Measurements from ENCODE around the gene QKI.
"Not testable (repeated sequence)": the region's sequence is repeated elsewhere in the genome, so short reads cannot be mapped to it uniquely, and the experiment has no call there.

The QKI gene

GRCh38 chr6:163444077-163444476, 29.6 kb downstream of the QKI start:
- DNase-seq = no peak

GRCh38 chr6:163446549-163446948, 32.0 kb downstream of the QKI start:
- no peak for DNase-seq

- DNase-seq = no peak
Measured at GRCh38 chr6:163449076-163449475, 34.6 kb downstream of the QKI start.

GRCh38 chr6:163454425-163454824, 39.9 kb downstream of the QKI start:
- DNase-seq = no peak

GRCh38 chr6:163455552-163455951, 41.0 kb downstream of the QKI start:
- DNase-seq = no peak

GRCh38 chr6:163457637-163458561, 43.4 kb downstream of the QKI start:
- no peak for DNase-seq

- DNase-seq = no peak
Measured at GRCh38 chr6:163459007-163459406, 44.5 kb downstream of the QKI start.

GRCh38 chr6:163459536-163459935, 45.0 kb downstream of the QKI start:
- DNase-seq = no peak

- no peak for DNase-seq
Measured at GRCh38 chr6:163460307-163460782, 45.8 kb downstream of the QKI start.

GRCh38 chr6:163461696-163462095, 47.2 kb downstream of the QKI start:
- no peak for DNase-seq

GRCh38 chr6:163463180-163463579, 48.7 kb downstream of the QKI start:
- no peak for DNase-seq

- DNase-seq = no peak
Measured at GRCh38 chr6:163463795-163464194, 49.3 kb downstream of the QKI start.

- no peak for DNase-seq
Measured at GRCh38 chr6:163466839-163467390, 52.4 kb downstream of the QKI start.

- DNase-seq = no peak
Measured at GRCh38 chr6:163468738-163469137, 54.2 kb downstream of the QKI start.

GRCh38 chr6:163469459-163469985, 55.0 kb downstream of the QKI start:
- DNase-seq = no peak

GRCh38 chr6:163470611-163471010, 56.1 kb downstream of the QKI start:
- DNase-seq = no peak

- DNase-seq = no peak
Measured at GRCh38 chr6:163474581-163474980, 60.1 kb downstream of the QKI start.

- DNase-seq = not testable (repeated sequence)
Measured at GRCh38 chr6:163476946-163477345, 62.4 kb downstream of the QKI start.

- DNase-seq = no peak
Measured at GRCh38 chr6:163483107-163483506, 68.6 kb downstream of the QKI start.

GRCh38 chr6:163485388-163485851, 70.9 kb downstream of the QKI start:
- no peak for DNase-seq

- DNase-seq = no peak
Measured at GRCh38 chr6:163486821-163487220, 72.3 kb downstream of the QKI start.

- no peak for DNase-seq
Measured at GRCh38 chr6:163487606-163488005, 73.1 kb downstream of the QKI start.

GRCh38 chr6:163489584-163489983, 75.1 kb downstream of the QKI start:
- DNase-seq = no peak

Measured in NCI-H2227 treated with DMSO at 0.1 percent for 48 hours (cell line).